Peyer's patch (tissue), 4 donors: Measurements from ENCODE around the gene GSDMA.

Experiments used
- CTCF ChIP-seq, 6 experiments: fragments of 450-650 bp in 4 of 6; fragments of 200-600 bp in 2 of 6; sonication (generic) in 1 of 6; IDR thresholded peaks; one replicate each; pipeline ENCODE4 v1.5.1; 2017 to 2019; ENCODE audit warnings: antibody characterized with exemption in 6 of 6, mild to moderate bottlenecking in 3 of 6, moderate library complexity in 1 of 6
- POLR2A ChIP-seq, 2 donors: fragments of 450-650 bp; IDR thresholded peaks; one replicate each; pipeline ENCODE4 v1.5.1; 2017; ENCODE audit warnings: antibody characterized with exemption in 2 of 2, mild to moderate bottlenecking in 2 of 2, moderate library complexity in 2 of 2

GRCh38 chr17:39926588-39927100 lies 36.2 kb upstream of the GSDMA start:
- TF ChIP-seq POLR2A (IDR thresholded peaks at IDR 0.05) (no peak), CTCF (IDR thresholded peaks at IDR 0.05) (no peak)
